HEK293T (cell line): ENCODE data around the gene TMEM154.

Experiments
- BHLHE40 ChIP-seq: fragments of 450-650 bp; IDR thresholded peaks from 2 replicates; pipeline ENCODE4 v1.6.1; 2016; ENCODE audit warnings: mild to moderate bottlenecking, moderate library complexity, borderline replicate concordance
- ELF4 ChIP-seq: fragments of 450-650 bp; IDR thresholded peaks from 2 replicates; pipeline ENCODE4 v1.6.1; 2017; ENCODE audit warnings: antibody characterized with exemption
- FOXA1 ChIP-seq: fragments of 450-650 bp; IDR thresholded peaks from 2 replicates; pipeline ENCODE4 v1.6.1; 2016; ENCODE audit warnings: mild to moderate bottlenecking
- FOXK2 ChIP-seq: fragments of 450-650 bp; IDR thresholded peaks from 2 replicates; pipeline ENCODE4 v1.6.1; 2016; ENCODE audit warnings: mild to moderate bottlenecking
- FOXM1 ChIP-seq: fragments of 450-650 bp; IDR thresholded peaks from 2 replicates; pipeline ENCODE4 v1.6.1; 2017; ENCODE audit warnings: mild to moderate bottlenecking, borderline replicate concordance
- HDGF ChIP-seq: fragments of 450-650 bp; IDR thresholded peaks from 2 replicates; pipeline ENCODE4 v1.6.1; 2017; ENCODE audit warnings: antibody characterized with exemption, borderline replicate concordance
- NFRKB ChIP-seq: fragments of 450-650 bp; IDR thresholded peaks from 2 replicates; pipeline ENCODE4 v1.6.1; 2016; ENCODE audit warnings: mild to moderate bottlenecking, moderate library complexity
- SP1 ChIP-seq: fragments of 450-650 bp; IDR thresholded peaks from 2 replicates; pipeline ENCODE4 v1.6.1; 2017
- SUZ12 ChIP-seq: fragments of 450-650 bp; IDR thresholded peaks from 2 replicates; pipeline ENCODE4 v1.6.1; 2016; ENCODE audit warnings: mild to moderate bottlenecking
- TARDBP ChIP-seq: fragments of 450-650 bp; IDR thresholded peaks from 2 replicates; pipeline ENCODE4 v1.6.1; 2016

- no peak for TF ChIP-seq SUZ12
- TF ChIP-seq FOXA1, result no peak
- TF ChIP-seq TARDBP, result no peak
- TF ChIP-seq FOXK2, result no peak
- TF ChIP-seq FOXM1, result no peak
- TF ChIP-seq NFRKB, result no peak
- no peak for TF ChIP-seq BHLHE40
- no peak for TF ChIP-seq HDGF
- no peak for TF ChIP-seq SP1
- TF ChIP-seq ELF4, result no peak
These were observed 44.7 kb upstream of the TMEM154 start for GRCh38 chr4:152724494-152724893.
